Measurements from ENCODE around the gene RBX1.

DNA sequence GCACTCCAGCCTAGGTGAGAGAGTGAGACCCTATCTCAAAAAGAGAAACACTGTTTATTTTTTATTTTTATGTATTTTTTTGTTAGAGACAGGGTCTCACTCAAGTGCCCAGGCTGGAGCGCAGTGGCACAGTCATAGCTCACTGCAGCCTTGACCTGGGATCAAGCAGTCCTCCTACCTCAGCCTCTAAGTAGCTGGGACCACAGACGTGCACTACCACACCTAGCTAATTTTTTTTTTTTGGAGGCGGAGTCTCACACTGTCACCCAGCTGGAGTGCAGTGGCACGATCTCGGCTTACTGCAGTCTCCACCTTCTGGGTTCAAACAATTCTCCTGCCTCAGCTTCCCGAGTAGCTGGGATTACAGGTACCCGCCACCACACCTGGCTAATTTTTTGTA lies 6.4 kb downstream of the RBX1 start:
- TF ChIP-seq, protein P1, sequence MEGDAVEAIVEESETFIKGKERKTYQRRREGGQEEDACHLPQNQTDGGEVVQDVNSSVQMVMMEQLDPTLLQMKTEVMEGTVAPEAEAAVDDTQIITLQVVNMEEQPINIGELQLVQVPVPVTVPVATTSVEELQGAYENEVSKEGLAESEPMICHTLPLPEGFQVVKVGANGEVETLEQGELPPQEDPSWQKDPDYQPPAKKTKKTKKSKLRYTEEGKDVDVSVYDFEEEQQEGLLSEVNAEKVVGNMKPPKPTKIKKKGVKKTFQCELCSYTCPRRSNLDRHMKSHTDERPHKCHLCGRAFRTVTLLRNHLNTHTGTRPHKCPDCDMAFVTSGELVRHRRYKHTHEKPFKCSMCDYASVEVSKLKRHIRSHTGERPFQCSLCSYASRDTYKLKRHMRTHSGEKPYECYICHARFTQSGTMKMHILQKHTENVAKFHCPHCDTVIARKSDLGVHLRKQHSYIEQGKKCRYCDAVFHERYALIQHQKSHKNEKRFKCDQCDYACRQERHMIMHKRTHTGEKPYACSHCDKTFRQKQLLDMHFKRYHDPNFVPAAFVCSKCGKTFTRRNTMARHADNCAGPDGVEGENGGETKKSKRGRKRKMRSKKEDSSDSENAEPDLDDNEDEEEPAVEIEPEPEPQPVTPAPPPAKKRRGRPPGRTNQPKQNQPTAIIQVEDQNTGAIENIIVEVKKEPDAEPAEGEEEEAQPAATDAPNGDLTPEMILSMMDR (conservative IDR thresholded peaks at IDR 0.05; ENCODE audit: low read length) = no peak
- no peak for TF ChIP-seq EZH2phosphoT487 (IDR thresholded peaks at IDR 0.05; ENCODE audit: borderline replicate concordance, low read depth, low read length)
